Kidney (tissue), 14 donors: Measurements from ENCODE around the gene CEP120. TPM values are rescaled to one million over a fixed set of nuclear protein-coding genes. Genes with fewer than 3 reads are reported as not detected.

Experiments
- DNase-seq, 5 donors: peaks; one replicate each; pipeline ENCODE4 v3.0.0-alpha.2; 2013 to 2020
- FAIRE-seq: peaks from 2 replicates; lab custom pipeline; 2012; peaks lifted over from hg19 to GRCh38; lab: Jason Lieb, UNC
- H3K27ac ChIP-seq, 2 donors: one replicate each; pipeline ENCODE4 v1.7.0; 2013; ENCODE audit warnings: low read depth in 2 of 2, low read length in 2 of 2, inconsistent platforms in 1 of 2
- H3K27me3 ChIP-seq: one replicate; pipeline ENCODE4 v1.7.1; 2013; ENCODE audit warnings: low read length, inconsistent platforms; ENCODE audit not compliant: control insufficient read depth, insufficient read depth
- H3K36me3 ChIP-seq, 3 donors: one replicate each; pipeline versions ENCODE4 v1.7.0 to v1.7.1; 2013; ENCODE audit warnings: low read length in 3 of 3, control low read depth in 1 of 3, inconsistent platforms in 1 of 3; ENCODE audit not compliant: insufficient read depth in 3 of 3, control insufficient read depth in 2 of 3
- H3K4me1 ChIP-seq, 3 donors: one replicate each; pipeline versions ENCODE4 v1.7.0 to v1.7.1; 2013; ENCODE audit warnings: low read length in 3 of 3, inconsistent platforms in 1 of 3, low read depth in 1 of 3; ENCODE audit not compliant: control insufficient read depth in 2 of 3, insufficient read depth in 2 of 3
- H3K4me3 ChIP-seq, 3 donors: one replicate each; pipeline versions ENCODE4 v1.7.0 to v1.8.1; 2013; ENCODE audit warnings: low read length in 3 of 3, control low read depth in 1 of 3, inconsistent platforms in 1 of 3
- H3K9ac ChIP-seq, 3 donors: one replicate each; pipeline versions ENCODE4 v1.7.0 to v1.7.1; 2013; ENCODE audit warnings: low read length in 3 of 3, control low read depth in 1 of 3, inconsistent platforms in 1 of 3
- H3K9me3 ChIP-seq, 3 donors: one replicate each; pipeline versions ENCODE4 v1.7.0 to v1.7.1; 2013; ENCODE audit warnings: low read length in 3 of 3, control low read depth in 1 of 3, inconsistent platforms in 1 of 3; ENCODE audit not compliant: control insufficient read depth in 2 of 3, insufficient read depth in 1 of 3
- CTCF ChIP-seq: IDR thresholded peaks from 3 replicates; pipeline ENCODE4 v1.5.1; 2012; ENCODE audit warnings: mild to moderate bottlenecking, moderate library complexity, borderline replicate concordance; ENCODE audit not compliant: insufficient read depth; ENCODE audit errors: extremely low read depth
- intact Hi-C: fragments of 100-400 bp; cut with DNase I; formaldehyde crosslinking; loops from one replicate; pipeline ENCODE4 v1.11.1; 2022
- polyA plus RNA-seq: library from polyadenylated mRNA; stranded (reverse); fragments of 350-450 nt; fragmentation: Illumina TruSeq; extraction: RNeasy Lipid Tissue Mini Kit (QIAGEN cat#74804); gene quantifications from one replicate; pipeline ENCODE4 v1.2.3, GENCODE V29; 2014; ENCODE audit warnings: low read depth, low replicate concordance; ENCODE audit not compliant: insufficient read depth
- total RNA-seq: library from RNA; stranded (reverse); fragmentation: NEBNext Ultra II Directional; extraction: Animal tissue kit (Norgen Biotek cat#: 25700); gene quantifications from one replicate; pipeline ENCODE4 v1.2.1, GENCODE V29; 2021
- donor health status: control.
- donor health status: control.
- donor health status: control.
- donor health status: control.
- donor health status: control.
- donor health status: DM: yes; HTN: yes; CAD: no.
- donor health status: Normal renal cell carcinoma (clear cell type).

Gene CEP120
- total and polyA plus RNA-seq, 2 donors from 2014 or later, result 4.6 to 22.1 TPM

GRCh38 chr5:123371575-123372179 is 51.5 kb downstream of the CEP120 start:
- H3K4me1 ChIP-seq, result no peaks in the 10 kb centered on the region
- FAIRE-seq (no peak), DNase-seq (peak in 2 of 5 donors; percentile 30 to 40)
- H3K9me3 ChIP-seq, result no peaks in the 10 kb centered on the region
- no peak overlapping the region for H3K4me3 ChIP-seq
- TF ChIP-seq CTCF, result peak; percentile 46
- H3K36me3 ChIP-seq, result peaks cover 4 to 13% (median 9%) of the 10 kb centered on the region in 3 donors
- H3K27me3 ChIP-seq, result no peaks in the 10 kb centered on the region
- intact Hi-C loops, result no loop called here
- H3K27ac ChIP-seq, result no peak overlapping the region
- H3K9ac ChIP-seq, result no peak overlapping the region

GRCh38 chr5:123369371-123369968 is 53.7 kb downstream of the CEP120 start:
- FAIRE-seq, result no peak
- intact Hi-C loops, result no loop called here
- no peaks in the 10 kb centered on the region for H3K9me3 ChIP-seq

GRCh38 chr5:123367739-123368138 is 55.5 kb downstream of the CEP120 start:
- peak; percentile 35 for TF ChIP-seq CTCF
- Histone ChIP-seq H3K27ac (no peak overlapping the region), H3K9ac (no peak overlapping the region), H3K9me3 (no peaks in the 10 kb centered on the region), H3K4me3 (no peak overlapping the region), H3K36me3 (peaks cover 0 to 4% (median 2%) of the 10 kb centered on the region in 3 donors), H3K27me3 (no peaks in the 10 kb centered on the region), H3K4me1 (no peaks in the 10 kb centered on the region)
- peak; percentile 84 for FAIRE-seq
- peak in 1 of 5 donors; percentile 41 for DNase-seq
- intact Hi-C loops, result no loop called here

More at GRCh38 chr5:123369371-123369968, 53.7 kb downstream of the CEP120 start:
- Histone ChIP-seq H3K36me3 (peaks cover 0 to 4% (median 2%) of the 10 kb centered on the region in 3 donors), H3K9ac (no peak overlapping the region), H3K4me3 (no peak overlapping the region), H3K27ac (no peak overlapping the region), H3K27me3 (no peaks in the 10 kb centered on the region), H3K4me1 (no peaks in the 10 kb centered on the region)
- DNase-seq, result no peak
- TF ChIP-seq CTCF, result no peak
